Keratinocyte (primary cell): ENCODE results near the gene AMZ1. TPM values are rescaled to one million over a fixed set of nuclear protein-coding genes. Genes with fewer than 3 reads are reported as not detected.

ENCODE experiments used
- DNase-seq: peaks from one replicate; pipeline ENCODE4 v3.0.0-alpha.2; 2011; ENCODE audit warnings: low read depth, missing footprints, low spot score
- FAIRE-seq: peaks from 2 replicates; lab custom pipeline; 2011; peaks lifted over from hg19 to GRCh38; lab: Jason Lieb, UNC
- H2AFZ ChIP-seq: 2 replicates; pipeline ENCODE4 v1.6.0; 2012; ENCODE audit warnings: low read length, control low read depth, inconsistent platforms; ENCODE audit not compliant: control insufficient read depth
- H3K27ac ChIP-seq: 2 replicates; pipeline ENCODE4 v1.5.1; 2011; ENCODE audit warnings: low read length; ENCODE audit not compliant: control insufficient read depth, insufficient read depth
- H3K27me3 ChIP-seq: 3 replicates; pipeline ENCODE4 v1.6.0; 2011; ENCODE audit warnings: low read length; ENCODE audit not compliant: control insufficient read depth, insufficient read depth; ENCODE audit errors: extremely low read depth
- H3K36me3 ChIP-seq, 2 experiments: 2 replicates in 1 of 2; 3 replicates in 1 of 2; pipeline ENCODE4 v1.5.1; 2011; ENCODE audit warnings: low read length in 2 of 2, mild to moderate bottlenecking in 1 of 2; ENCODE audit not compliant: control insufficient read depth in 2 of 2, insufficient read depth in 2 of 2; ENCODE audit errors: extremely low read depth in 1 of 2
- H3K4me1 ChIP-seq: 3 replicates; pipeline ENCODE4 v1.5.1; 2011; ENCODE audit warnings: low read length; ENCODE audit not compliant: control insufficient read depth, insufficient read depth; ENCODE audit errors: extremely low read depth
- H3K4me2 ChIP-seq: 3 replicates; pipeline ENCODE4 v1.6.0; 2011; ENCODE audit warnings: low read depth, low read length; ENCODE audit not compliant: control insufficient read depth, insufficient read depth; ENCODE audit errors: extremely low read depth
- H3K4me3 ChIP-seq, 3 experiments: fragments of 200-600 bp in 1 of 3; sonication (generic) in 1 of 3; 2 replicates in 2 of 3; 3 replicates in 1 of 3; pipeline ENCODE4 v1.5.1; 2011 to 2016; ENCODE audit warnings: low read length in 3 of 3, mild to moderate bottlenecking in 3 of 3, control low read depth in 2 of 3, inconsistent platforms in 1 of 3, low read depth in 1 of 3, mixed read lengths in 1 of 3, mixed run types in 1 of 3, moderate library complexity in 1 of 3; ENCODE audit not compliant: control insufficient read depth in 2 of 3, insufficient read depth in 2 of 3; ENCODE audit errors: extremely low read depth in 1 of 3
- H3K79me2 ChIP-seq: 2 replicates; pipeline ENCODE4 v1.6.0; 2012; ENCODE audit warnings: low read length; ENCODE audit not compliant: control insufficient read depth, insufficient read depth
- H3K9ac ChIP-seq: 3 replicates; pipeline ENCODE4 v1.6.0; 2011; ENCODE audit warnings: low read length; ENCODE audit not compliant: control insufficient read depth, insufficient read depth; ENCODE audit errors: extremely low read depth
- H3K9me1 ChIP-seq: 3 replicates; pipeline ENCODE4 v1.6.0; 2011; ENCODE audit warnings: low read length; ENCODE audit not compliant: control insufficient read depth, insufficient read depth; ENCODE audit errors: extremely low read depth
- H3K9me3 ChIP-seq: 2 replicates; pipeline ENCODE4 v1.5.1; 2012; ENCODE audit warnings: low read depth, low read length; ENCODE audit not compliant: control insufficient read depth
- H4K20me1 ChIP-seq: 3 replicates; pipeline ENCODE4 v1.6.0; 2011; ENCODE audit warnings: low read length; ENCODE audit not compliant: control insufficient read depth, insufficient read depth; ENCODE audit errors: extremely low read depth
- EZH2 ChIP-seq: IDR thresholded peaks from one replicate; pipeline ENCODE4 v1.6.1; 2012; ENCODE audit warnings: inconsistent platforms, mild to moderate bottlenecking, low read length, moderate library complexity
- dilution Hi-C: fragments of 300-500 bp; cut with MboI; formaldehyde crosslinking; loops from one replicate; pipeline ENCODE4 v1.7.0; 2020; ENCODE audit warnings: low sequenced_read_pairs; ENCODE audit not compliant: extremely low pct_ligation_motif_present
- polyA plus RNA-seq, 5 experiments: library from polyadenylated mRNA; depleted of rRNA in 3 of 5; stranded (reverse) in 3 of 5; stranded (forward) in 1 of 5; unstranded in 1 of 5; fragments of >200 nt; gene quantifications; 1 replicate in 1 of 5; 2 replicates in 3 of 5; 3 replicates in 1 of 5; pipeline versions ENCODE4 v1.2.1 to v1.2.3, GENCODE V29; 2011 to 2012; ENCODE audit warnings: missing spikeins in 2 of 5, low read depth in 1 of 5, low replicate concordance in 1 of 5
- TF ChIP-seq, protein P1 (sequence below), 3 experiments: IDR thresholded peaks in 1 of 3; conservative IDR thresholded peaks in 1 of 3; optimal IDR thresholded peaks in 1 of 3; 2 replicates in 2 of 3; 3 replicates in 1 of 3; pipeline versions ENCODE3 to v1.5.1; 2011; ENCODE audit warnings: low read length in 3 of 3, mild to moderate bottlenecking in 3 of 3, moderate library complexity in 2 of 3, control low read depth in 1 of 3, inconsistent platforms in 1 of 3; ENCODE audit not compliant: insufficient read depth in 2 of 3; ENCODE audit errors: extremely low read depth in 1 of 3

Gene AMZ1
- polyA plus RNA-seq, 1 donor (not counting 4 experiments of a cell fraction or from before 2014, with no cell fraction given), result 0.04 TPM

- FAIRE-seq, result no peak
- no peaks in the 10 kb centered on the region for H3K79me2 ChIP-seq
- peaks cover 0 to 8% of the 10 kb centered on the region in 2 experiments for H3K36me3 ChIP-seq
- H3K4me3 ChIP-seq, result no peak overlapping the region
- no peaks in the 10 kb centered on the region for H3K9me3 ChIP-seq
- H4K20me1 ChIP-seq, result no peaks in the 10 kb centered on the region
- dilution Hi-C loops, result no loop called here
- no peaks in the 10 kb centered on the region for H3K27me3 ChIP-seq
- peaks cover 8% of the 10 kb centered on the region for H3K4me1 ChIP-seq
- no peak overlapping the region for H2AFZ ChIP-seq
- TF ChIP-seq, protein P1, sequence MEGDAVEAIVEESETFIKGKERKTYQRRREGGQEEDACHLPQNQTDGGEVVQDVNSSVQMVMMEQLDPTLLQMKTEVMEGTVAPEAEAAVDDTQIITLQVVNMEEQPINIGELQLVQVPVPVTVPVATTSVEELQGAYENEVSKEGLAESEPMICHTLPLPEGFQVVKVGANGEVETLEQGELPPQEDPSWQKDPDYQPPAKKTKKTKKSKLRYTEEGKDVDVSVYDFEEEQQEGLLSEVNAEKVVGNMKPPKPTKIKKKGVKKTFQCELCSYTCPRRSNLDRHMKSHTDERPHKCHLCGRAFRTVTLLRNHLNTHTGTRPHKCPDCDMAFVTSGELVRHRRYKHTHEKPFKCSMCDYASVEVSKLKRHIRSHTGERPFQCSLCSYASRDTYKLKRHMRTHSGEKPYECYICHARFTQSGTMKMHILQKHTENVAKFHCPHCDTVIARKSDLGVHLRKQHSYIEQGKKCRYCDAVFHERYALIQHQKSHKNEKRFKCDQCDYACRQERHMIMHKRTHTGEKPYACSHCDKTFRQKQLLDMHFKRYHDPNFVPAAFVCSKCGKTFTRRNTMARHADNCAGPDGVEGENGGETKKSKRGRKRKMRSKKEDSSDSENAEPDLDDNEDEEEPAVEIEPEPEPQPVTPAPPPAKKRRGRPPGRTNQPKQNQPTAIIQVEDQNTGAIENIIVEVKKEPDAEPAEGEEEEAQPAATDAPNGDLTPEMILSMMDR (optimal IDR thresholded peaks at IDR 0.05 in 1 of 3, IDR thresholded peaks at IDR 0.05 in 1 of 3, conservative IDR thresholded peaks at IDR 0.05 in 1 of 3; ENCODE audit: extremely low read depth in 1 of 3, insufficient read depth in 2 of 3, low read length in 3 of 3), result no peak
- TF ChIP-seq EZH2, result no peak
- no peak overlapping the region for H3K4me2 ChIP-seq
- no peak overlapping the region for H3K9ac ChIP-seq
- H3K9me1 ChIP-seq, result no peaks in the 10 kb centered on the region
- H3K27ac ChIP-seq, result no peak overlapping the region
- DNase-seq, result no peak
These were observed 36.6 kb downstream of the AMZ1 start for GRCh38 chr7:2724453-2725177.

DNA sequence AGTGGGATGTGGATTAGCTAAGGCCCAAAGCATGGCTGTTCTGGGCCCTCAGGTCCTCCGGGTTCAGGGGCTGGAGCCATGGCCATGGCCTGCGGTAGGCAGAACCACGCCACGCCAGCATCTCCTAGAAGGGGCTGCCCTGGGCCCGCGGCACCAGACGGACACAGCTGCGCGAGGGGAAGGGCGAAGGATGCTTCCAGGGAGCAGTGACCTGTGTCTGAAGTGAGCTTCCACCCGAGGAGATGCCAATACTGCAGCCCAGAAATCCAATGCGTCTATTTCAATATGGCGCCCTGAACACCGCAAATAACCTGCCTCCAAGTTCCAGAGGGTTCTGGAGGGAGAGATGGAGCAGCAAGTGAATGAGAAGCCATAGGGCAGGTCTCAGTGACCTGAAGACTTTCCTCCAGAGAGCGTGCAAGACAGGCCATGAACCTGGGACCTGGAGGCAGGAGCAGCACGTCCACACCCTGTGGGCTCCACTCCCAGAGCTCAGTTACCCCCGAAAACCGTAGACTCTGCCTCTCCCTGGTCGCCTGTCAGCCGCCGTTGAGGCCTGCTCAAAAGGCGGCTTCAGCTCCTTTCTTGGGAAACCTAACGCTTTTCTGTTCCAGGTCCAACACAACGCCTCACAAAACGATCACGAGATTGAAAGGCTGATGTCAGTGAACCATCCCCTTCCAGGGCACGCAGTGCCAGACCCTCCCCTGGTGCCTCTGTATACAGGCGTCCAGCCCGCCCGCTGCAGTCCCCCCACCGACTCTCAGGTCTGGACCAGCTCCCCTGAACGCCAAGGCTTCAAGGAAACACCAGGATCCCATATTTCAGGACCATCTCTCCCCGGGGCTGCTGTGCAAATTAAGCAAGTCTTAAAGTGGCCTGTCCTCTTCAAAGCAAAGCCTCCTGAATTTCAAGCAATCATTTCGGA is 37.4 kb downstream of the AMZ1 start:
- dilution Hi-C loops, result no loop called here
- Histone ChIP-seq H3K36me3 (peaks cover 0 to 6% of the 10 kb centered on the region in 2 experiments), H3K27ac (no peak overlapping the region), H3K9ac (no peak overlapping the region), H3K4me3 (no peak overlapping the region), H3K4me2 (no peak overlapping the region), H2AFZ (no peak overlapping the region), H3K9me3 (no peaks in the 10 kb centered on the region), H3K4me1 (peaks cover 5% of the 10 kb centered on the region), H3K27me3 (no peaks in the 10 kb centered on the region), H3K79me2 (no peaks in the 10 kb centered on the region), H4K20me1 (no peaks in the 10 kb centered on the region), H3K9me1 (no peaks in the 10 kb centered on the region)
- no peak for DNase-seq
- TF ChIP-seq, protein P1 (optimal IDR thresholded peaks at IDR 0.05 in 1 of 3, IDR thresholded peaks at IDR 0.05 in 1 of 3, conservative IDR thresholded peaks at IDR 0.05 in 1 of 3; ENCODE audit: extremely low read depth in 1 of 3, insufficient read depth in 2 of 3, low read length in 3 of 3), result no peak
- no peak for TF ChIP-seq EZH2
- no peak for FAIRE-seq
